Islet precursor cell (in vitro differentiated cells): Measurements from ENCODE around the gene ZEB1.
"Not testable (repeated sequence)": the region's sequence is repeated elsewhere in the genome, so short reads cannot be mapped to it uniquely, and the experiment has no call there.

ENCODE experiments used
- DNase-seq: peaks from one replicate; pipeline ENCODE4 v3.0.0-alpha.2; 2018

The ZEB1 gene

DNA sequence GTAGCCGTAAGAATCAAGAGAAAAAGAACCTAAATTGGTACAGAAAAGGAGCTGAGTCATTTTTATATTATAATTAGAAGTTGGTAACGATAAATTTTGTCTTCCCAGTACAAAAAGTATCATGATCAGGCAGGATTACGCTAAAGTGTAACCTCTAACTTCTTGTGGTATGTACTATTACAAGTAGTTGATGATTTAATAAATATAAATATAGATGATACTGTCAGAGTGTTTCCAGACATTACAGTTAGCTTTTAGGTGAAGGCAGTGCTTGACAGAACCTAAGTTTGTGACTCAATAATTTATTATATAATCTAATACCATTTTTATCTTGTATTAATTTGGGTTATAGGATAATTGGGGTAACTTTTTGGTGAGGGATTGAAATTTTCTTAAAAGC, 53.4 kb downstream of the ZEB1 start:
- DNase-seq, result no peak

DNA sequence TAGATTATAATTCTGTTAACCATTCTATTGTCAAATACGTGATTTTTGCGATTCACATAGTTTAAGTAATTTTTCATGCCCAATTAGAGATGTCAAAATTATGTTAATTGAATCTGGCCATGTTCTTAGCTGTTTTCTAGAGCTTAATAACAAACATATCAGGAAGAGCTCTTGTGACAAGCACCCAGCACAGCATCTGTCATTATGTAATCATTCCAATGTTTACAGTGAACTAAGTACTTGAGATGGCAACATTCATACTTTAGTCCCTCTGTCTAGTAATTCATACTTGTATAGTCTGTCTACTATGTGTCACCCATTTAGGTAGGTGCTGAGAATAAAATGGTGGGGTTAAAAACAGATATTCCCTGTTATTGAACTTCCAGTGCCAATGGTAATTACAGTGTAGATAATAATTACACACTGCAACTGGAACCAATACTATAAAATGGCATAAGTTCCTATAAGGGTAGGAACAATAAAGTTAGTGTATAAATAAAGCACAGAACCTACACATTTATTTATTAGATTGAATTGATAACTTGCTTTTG, 55.2 kb downstream of the ZEB1 start:
- no peak for DNase-seq

DNA sequence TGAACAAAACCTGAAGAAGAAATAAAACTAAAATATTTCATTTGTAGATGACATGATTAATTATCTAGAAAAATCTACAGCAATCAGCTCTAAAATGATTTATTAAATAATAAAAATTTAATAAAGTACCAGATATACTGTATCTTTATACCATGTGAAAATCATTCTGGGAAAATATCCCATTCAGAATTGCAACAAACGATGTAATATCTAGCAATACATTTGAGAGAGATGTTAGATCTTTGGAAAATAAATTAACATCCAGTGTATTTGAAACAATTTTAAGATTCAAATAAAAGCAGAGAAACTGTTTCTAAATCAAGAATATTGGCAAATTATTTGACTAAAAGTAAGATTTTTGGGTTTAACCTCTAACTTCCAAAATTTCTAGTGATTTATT, 62.2 kb downstream of the ZEB1 start:
- DNase-seq, result no peak

DNA sequence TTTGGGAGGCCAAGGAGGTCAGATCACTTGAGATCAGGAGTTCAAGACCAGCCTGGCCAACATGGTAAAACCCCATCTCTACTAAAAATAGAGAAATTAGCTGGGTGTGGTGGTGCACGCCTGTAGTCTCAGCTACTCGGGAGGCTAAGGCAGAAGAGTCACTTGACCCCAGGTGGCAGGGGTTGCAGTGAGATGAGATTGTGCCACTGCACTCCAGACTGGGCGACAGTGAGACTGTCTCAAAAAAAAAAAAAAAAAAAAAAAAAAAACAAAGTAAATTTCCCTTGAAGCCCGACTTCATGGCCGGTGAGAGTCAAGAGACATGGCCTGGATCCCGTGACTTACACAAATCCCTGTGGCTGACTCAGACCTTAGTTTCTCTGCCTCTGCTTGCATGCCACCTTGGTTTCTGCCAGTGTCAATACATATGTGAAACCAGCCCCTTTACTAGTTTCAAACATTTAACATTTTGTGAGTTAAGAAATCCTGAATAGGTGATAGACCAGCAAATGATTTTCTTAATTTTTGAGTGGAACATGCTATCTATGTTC, 62.8 kb downstream of the ZEB1 start:
- DNase-seq, result no peak

- DNase-seq, result no peak
Measured at GRCh38 chr10:31383810-31384588, 65.0 kb downstream of the ZEB1 start.

DNA sequence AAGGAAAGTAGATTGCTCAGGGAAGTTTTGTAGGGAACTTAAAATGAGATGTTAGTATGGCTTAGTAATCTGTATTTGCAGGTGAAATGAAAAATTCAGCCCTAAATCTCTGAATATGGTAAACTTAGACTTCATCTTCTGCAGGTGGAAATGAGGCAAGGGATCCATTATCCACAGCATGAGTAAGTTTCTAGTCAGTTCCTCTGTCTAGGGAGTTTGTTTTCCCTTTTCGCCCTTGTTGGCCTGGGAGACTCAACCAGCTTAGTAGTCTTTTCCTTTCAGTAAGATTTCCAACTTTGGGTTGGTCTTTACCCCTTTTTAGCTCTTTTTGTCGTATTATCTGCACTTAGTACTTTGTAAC, 65.6 kb downstream of the ZEB1 start:
- DNase-seq, result no peak

DNA sequence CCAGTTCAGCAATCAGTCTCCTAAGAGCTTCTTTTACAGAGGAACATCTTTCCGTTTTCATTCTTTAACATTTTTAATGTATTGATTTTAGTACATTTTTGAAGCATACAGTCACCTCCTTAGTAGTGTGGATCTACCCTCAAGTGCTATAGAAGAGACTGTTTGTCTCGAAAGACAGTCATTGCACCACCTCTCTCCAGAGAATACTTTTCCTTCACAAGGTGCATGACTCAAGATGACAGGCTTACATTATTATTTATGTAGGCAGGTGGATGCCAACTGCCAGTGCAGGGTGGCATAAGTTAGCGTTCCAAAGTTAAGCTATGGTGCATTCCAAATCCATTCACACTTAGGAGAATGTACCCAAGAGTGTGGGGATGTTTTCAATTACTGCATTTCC, 71.8 kb downstream of the ZEB1 start:
- no peak for DNase-seq

DNA sequence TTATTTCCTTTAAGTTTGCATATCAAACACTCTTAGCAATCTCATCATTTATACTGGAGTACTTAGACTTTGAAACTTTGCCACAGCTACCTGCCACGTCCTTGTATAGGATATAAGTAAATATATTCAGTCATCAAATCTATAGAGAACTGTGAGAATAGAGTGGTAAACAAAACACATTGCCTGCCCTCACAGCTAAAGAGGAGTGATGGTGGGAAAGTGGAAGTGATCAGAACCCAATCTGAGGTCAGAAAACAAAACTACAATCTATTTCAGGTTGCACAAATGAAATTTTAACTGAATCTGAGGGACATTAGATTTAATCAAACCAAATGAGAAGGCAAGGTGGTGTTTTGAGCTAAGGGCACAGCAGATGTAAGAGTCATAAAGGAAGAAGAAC, 74.8 kb downstream of the ZEB1 start:
- no peak for DNase-seq

- no peak for DNase-seq
Measured at GRCh38 chr10:31395695-31396094, 76.7 kb downstream of the ZEB1 start.

GRCh38 chr10:31396376-31396775, 77.4 kb downstream of the ZEB1 start:
- no peak for DNase-seq

GRCh38 chr10:31397852-31398251, 78.8 kb downstream of the ZEB1 start:
- no peak for DNase-seq

GRCh38 chr10:31399171-31399570, 80.2 kb downstream of the ZEB1 start:
- no peak for DNase-seq

GRCh38 chr10:31399631-31400030, 80.6 kb downstream of the ZEB1 start:
- DNase-seq, result no peak

GRCh38 chr10:31401287-31401686, 82.3 kb downstream of the ZEB1 start:
- no peak for DNase-seq

- DNase-seq, result no peak
Measured at GRCh38 chr10:31404640-31405039, 85.6 kb downstream of the ZEB1 start.

DNA sequence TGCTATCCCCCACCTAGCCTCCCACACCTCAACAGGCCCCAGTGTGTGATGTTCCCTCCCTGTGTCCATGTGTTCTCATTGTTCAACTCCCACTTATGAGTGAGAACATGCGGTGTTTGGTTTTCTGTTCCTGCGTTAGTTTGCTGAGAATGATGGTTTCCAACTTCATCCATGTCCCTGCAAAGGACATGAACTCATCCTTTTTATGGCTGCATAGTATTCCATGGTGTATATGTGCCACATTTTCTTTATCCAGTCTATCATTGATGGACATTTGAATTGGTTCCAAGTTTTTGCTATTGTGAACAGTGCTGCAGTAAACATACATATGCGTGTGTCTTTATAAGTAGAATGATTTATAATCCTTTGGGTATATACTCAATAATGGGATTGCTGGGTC, 86.8 kb downstream of the ZEB1 start:
- not testable (repeated sequence) for DNase-seq

DNA sequence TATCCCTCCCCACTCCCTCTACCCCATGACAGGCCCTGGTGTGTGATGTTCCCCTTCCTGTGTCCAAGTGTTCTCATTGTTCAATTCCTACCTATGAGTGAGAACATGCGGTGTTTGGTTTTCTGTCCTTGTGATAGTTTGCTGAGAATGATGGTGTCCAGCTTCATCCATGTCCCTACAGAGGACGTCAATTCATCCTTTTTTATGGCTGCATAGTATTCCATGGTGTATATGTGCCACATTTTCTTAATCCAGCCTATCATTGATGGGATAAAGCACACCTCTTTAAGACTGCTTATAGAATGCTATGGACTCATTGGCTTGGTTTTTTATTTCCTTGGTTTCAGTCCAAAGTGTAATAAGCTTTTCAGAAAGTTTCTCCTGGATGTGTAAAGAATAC, 93.4 kb downstream of the ZEB1 start:
- not testable (repeated sequence) for DNase-seq

DNA sequence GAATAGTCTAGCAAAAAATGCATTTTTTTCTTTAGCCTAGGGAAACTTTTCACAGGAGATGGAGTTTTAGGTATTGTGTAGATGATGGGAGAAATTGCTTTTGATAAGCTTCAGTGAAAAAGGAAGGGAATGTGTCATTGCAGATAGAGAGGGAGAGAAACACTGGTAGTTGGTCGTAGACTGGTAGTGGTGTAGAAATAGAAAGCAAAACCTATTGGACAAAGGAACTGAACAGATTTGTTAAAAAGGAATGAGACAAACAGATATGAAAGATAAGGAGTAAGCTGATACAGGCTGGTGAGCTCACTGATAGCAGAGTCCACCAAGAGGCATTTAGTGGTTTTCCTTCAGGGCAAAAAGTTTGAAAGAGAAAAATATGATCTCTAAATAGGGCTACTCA, 94.3 kb downstream of the ZEB1 start:
- no peak for DNase-seq

GRCh38 chr10:31418481-31418880, 99.5 kb downstream of the ZEB1 start:
- no peak for DNase-seq

- DNase-seq, result peak; percentile 43
Measured at GRCh38 chr10:31419394-31420063, 100.5 kb downstream of the ZEB1 start.

- DNase-seq, result no peak
Measured at GRCh38 chr10:31421322-31421721, 102.3 kb downstream of the ZEB1 start.

- DNase-seq, result no peak
Measured at GRCh38 chr10:31422634-31423033, 103.6 kb downstream of the ZEB1 start.

DNA sequence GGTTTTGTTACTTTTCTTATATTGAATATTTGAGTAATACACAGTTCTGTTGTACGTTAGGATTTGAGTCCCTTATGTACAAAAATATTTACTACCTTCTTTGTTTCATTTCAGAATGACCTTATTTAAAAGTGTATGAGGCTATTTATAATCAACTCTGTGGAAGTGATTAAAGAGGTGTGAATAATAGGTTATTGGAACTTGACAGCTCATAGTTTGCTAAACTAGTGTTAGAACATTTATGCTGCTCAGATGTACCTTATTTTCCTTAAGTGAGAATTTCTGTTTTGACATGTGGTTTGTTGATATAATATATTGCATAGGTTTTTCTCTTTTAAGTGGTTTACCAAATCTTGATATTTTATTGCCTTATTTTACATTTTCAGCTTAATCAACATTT, 105.5 kb downstream of the ZEB1 start:
- no peak for DNase-seq

- no peak for DNase-seq
Measured at GRCh38 chr10:31426401-31426800, 107.4 kb downstream of the ZEB1 start.
